Neuronal stem cell (in vitro differentiated cells): ENCODE measurements around the gene CCDC57.
A peak's percentile ranks its signal among the peaks of the same experiment; 100 is the strongest.

Experiments
- DNase-seq: peaks from one replicate; pipeline ENCODE4 v3.0.0-alpha.2; 2013; ENCODE audit warnings: low spot score
- H2AFZ ChIP-seq: one replicate; pipeline ENCODE4 v1.6.1; 2013; ENCODE audit warnings: mild to moderate bottlenecking, low read length, inconsistent platforms
- H2AK5ac ChIP-seq: 2 replicates; pipeline ENCODE4 v1.6.1; 2013; ENCODE audit warnings: low read depth, mild to moderate bottlenecking, inconsistent platforms, low read length, moderate library complexity, mixed read lengths
- H2BK120ac ChIP-seq: 2 replicates; pipeline ENCODE4 v1.6.1; 2013; ENCODE audit warnings: low read depth, mild to moderate bottlenecking, inconsistent platforms, low read length, moderate library complexity, mixed read lengths
- H2BK12ac ChIP-seq: one replicate; pipeline ENCODE4 v1.6.1; 2013; ENCODE audit warnings: low read length, inconsistent platforms
- H2BK15ac ChIP-seq: 2 replicates; pipeline ENCODE4 v1.6.1; 2013; ENCODE audit warnings: mild to moderate bottlenecking, low read length, inconsistent platforms, mixed read lengths
- H2BK5ac ChIP-seq: one replicate; pipeline ENCODE4 v1.6.1; 2013; ENCODE audit warnings: inconsistent platforms, mild to moderate bottlenecking, low read length, moderate library complexity
- H3K14ac ChIP-seq: one replicate; pipeline ENCODE4 v1.6.1; 2013; ENCODE audit warnings: low read length, inconsistent platforms
- H3K18ac ChIP-seq: 2 replicates; pipeline ENCODE4 v1.6.1; 2013; ENCODE audit warnings: low read length, inconsistent platforms
- H3K23ac ChIP-seq: 2 replicates; pipeline ENCODE4 v1.6.1; 2013; ENCODE audit warnings: low read depth, mild to moderate bottlenecking, mixed read lengths, low read length, inconsistent platforms; ENCODE audit not compliant: poor library complexity
- H3K27ac ChIP-seq: replicated peaks from 3 replicates; pipeline ENCODE4 v1.5.1; 2013; ENCODE audit warnings: low read length, inconsistent platforms
- H3K27me3 ChIP-seq, 3 experiments: 2 replicates each; pipeline ENCODE4 v1.6.1; 2013; ENCODE audit warnings: low read length in 3 of 3, mild to moderate bottlenecking in 2 of 3, inconsistent platforms in 1 of 3, low read depth in 1 of 3, mixed read lengths in 1 of 3, moderate library complexity in 1 of 3; ENCODE audit not compliant: control insufficient read depth in 3 of 3, insufficient read depth in 3 of 3
- H3K36me3 ChIP-seq, 2 donors: replicated peaks in 1 of 2; 2 replicates each; pipeline ENCODE4 v1.6.1; 2013; ENCODE audit warnings: low read length in 2 of 2; ENCODE audit not compliant: control insufficient read depth in 2 of 2, insufficient read depth in 2 of 2
- H3K4ac ChIP-seq: 2 replicates; pipeline ENCODE4 v1.6.1; 2013; ENCODE audit warnings: inconsistent platforms, mild to moderate bottlenecking, low read length, moderate library complexity
- H3K4me1 ChIP-seq, 2 donors: 1 replicate in 1 of 2; 2 replicates in 1 of 2; pipeline ENCODE4 v1.6.1; 2013; ENCODE audit warnings: low read length in 2 of 2, low read depth in 1 of 2; ENCODE audit not compliant: control insufficient read depth in 2 of 2, insufficient read depth in 1 of 2
- H3K4me2 ChIP-seq: one replicate; pipeline ENCODE4 v1.6.1; 2013; ENCODE audit warnings: mild to moderate bottlenecking, low read length, inconsistent platforms; ENCODE audit not compliant: insufficient read depth, poor library complexity, severe bottlenecking
- H3K4me3 ChIP-seq, 2 donors: 2 replicates each; pipeline ENCODE4 v1.5.1; 2013; ENCODE audit warnings: low read length in 2 of 2, mild to moderate bottlenecking in 2 of 2, inconsistent platforms in 1 of 2, moderate library complexity in 1 of 2
- H3K79me1 ChIP-seq: one replicate; pipeline ENCODE4 v1.6.1; 2013; ENCODE audit warnings: low read depth, mild to moderate bottlenecking, inconsistent platforms, low read length, moderate library complexity
- H3K9ac ChIP-seq: one replicate; pipeline ENCODE4 v1.6.1; 2013; ENCODE audit warnings: mild to moderate bottlenecking, low read depth, low read length, inconsistent platforms; ENCODE audit not compliant: poor library complexity
- H3K9me3 ChIP-seq, 2 donors: replicated peaks in 1 of 2; 2 replicates each; pipeline versions ENCODE3 to v1.6.1; 2013; ENCODE audit warnings: low read length in 2 of 2, mild to moderate bottlenecking in 2 of 2, inconsistent platforms in 1 of 2, low read depth in 1 of 2, mixed read lengths in 1 of 2, moderate library complexity in 1 of 2; ENCODE audit not compliant: control insufficient read depth in 2 of 2, insufficient read depth in 1 of 2
- H4K8ac ChIP-seq: one replicate; pipeline ENCODE4 v1.6.1; 2013; ENCODE audit warnings: low read depth, mild to moderate bottlenecking, inconsistent platforms, low read length, moderate library complexity
- H4K91ac ChIP-seq: one replicate; pipeline ENCODE4 v1.6.1; 2013; ENCODE audit warnings: low read length, low read depth, mild to moderate bottlenecking, inconsistent platforms; ENCODE audit not compliant: poor library complexity
- WGBS, 2 donors: extraction: QIAGEN DNeasy Blood & Tissue Kit; methylation state at CpG; one replicate each; pipeline ENCODE4 v1.1.7; 2013; ENCODE audit warnings: missing lambda C conversion rate in 2 of 2, mixed read lengths in 1 of 2; ENCODE audit not compliant: insufficient read length in 2 of 2, insufficient replicate concordance in 1 of 2; ENCODE audit errors: extremely low coverage in 2 of 2; 5-methylcytosine and 5-hydroxymethylcytosine counted together

The CCDC57 gene

DNA sequence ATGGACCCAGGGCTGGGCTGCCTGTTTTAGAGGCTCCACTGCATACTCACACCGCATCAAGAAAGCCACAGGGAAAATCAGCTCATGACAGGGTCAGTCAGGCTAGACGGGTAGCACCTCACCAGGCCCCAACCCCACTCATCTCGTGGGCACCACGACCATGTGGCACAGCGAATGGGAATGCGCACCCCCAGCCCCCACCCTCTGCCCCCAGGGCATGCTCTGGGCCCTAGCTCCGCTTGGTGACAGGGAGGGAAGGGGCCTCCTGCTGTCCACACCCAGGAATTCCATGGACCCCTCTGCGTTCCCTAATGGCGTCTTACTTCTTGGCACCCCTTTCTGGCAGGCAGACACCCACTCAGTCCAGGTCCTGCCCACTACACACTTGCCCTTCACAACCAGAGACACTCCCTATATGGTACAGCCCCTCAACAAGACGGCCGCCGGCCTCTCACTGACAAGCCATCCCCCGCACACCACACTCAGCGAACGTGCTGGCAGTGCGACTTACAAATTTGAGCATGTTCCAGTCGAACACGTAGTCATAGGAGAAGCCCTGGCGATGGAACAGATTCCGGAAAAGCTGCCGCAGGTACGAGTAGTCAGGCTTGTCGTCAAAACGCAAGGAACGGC is 38.3 kb upstream of the CCDC57 start:
- peaks cover 26% of the 10 kb centered on the region for H3K79me1 ChIP-seq
- H3K14ac ChIP-seq: no peak overlapping the region
- H3K4me3 ChIP-seq: no peak overlapping the region
- no peak overlapping the region for H2BK12ac ChIP-seq
- H4K91ac ChIP-seq: no peak overlapping the region
- peak overlapping the region; percentile 27 for H3K18ac ChIP-seq
- no peak overlapping the region for H2BK120ac ChIP-seq
- H3K23ac ChIP-seq: peak overlapping the region; percentile 60
- H2AFZ ChIP-seq: no peak overlapping the region
- H3K4me1 ChIP-seq: no peaks in the 10 kb centered on the region
- H3K27me3 ChIP-seq: no peaks in the 10 kb centered on the region
- H3K4ac ChIP-seq: no peak overlapping the region
- no peak overlapping the region for H2BK5ac ChIP-seq
- no peak overlapping the region for H2AK5ac ChIP-seq
- no peak overlapping the region for H2BK15ac ChIP-seq
- peaks cover 81 to 87% of the 10 kb centered on the region in 2 donors for H3K36me3 ChIP-seq
- no peak overlapping the region for H4K8ac ChIP-seq
- WGBS, 2 donors: no CpG with 5 or more reads among the region's 25 CpGs
- H3K9me3 ChIP-seq: peaks cover 2 to 5% of the 10 kb centered on the region in 2 donors
- peak overlapping the region; percentile 37 for H3K9ac ChIP-seq
- H3K4me2 ChIP-seq: no peak overlapping the region
- H3K27ac ChIP-seq: no peak overlapping the region
- no peak for DNase-seq

DNA sequence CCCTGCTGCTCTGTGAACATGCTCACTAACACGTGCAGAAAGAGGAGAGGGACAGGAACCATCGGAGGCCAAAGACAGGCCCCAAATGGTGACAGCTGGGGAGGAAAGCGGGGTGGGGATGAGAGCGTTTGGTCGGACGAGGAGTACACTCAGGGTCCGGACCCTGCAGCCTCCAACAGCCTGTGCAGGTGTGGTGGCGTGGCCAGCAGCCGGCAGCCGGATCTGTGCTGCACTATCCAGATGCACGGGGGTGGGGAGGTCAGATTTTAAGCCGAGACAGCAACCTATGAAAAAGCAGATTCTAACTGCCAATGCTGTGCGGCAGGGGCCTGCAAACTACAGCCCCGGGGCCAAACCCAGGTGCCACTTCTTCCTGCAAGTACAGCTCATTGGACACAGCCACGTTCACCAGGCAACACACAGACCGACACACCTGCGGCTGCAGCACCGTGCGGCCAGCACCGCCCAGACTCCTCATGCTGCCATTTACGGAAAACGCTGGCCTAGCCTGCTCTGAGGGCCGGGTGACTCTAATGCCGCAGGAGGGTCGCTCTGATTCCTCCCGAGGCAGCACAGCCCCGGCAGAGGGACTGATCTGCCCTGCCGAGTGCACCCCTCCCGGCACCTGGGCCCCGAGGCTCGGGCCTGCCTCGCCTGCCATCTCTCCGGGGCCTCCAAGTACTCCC is 37.4 kb upstream of the CCDC57 start:
- Histone ChIP-seq H3K4me1 (no peaks in the 10 kb centered on the region), H2BK120ac (no peak overlapping the region), H2BK15ac (no peak overlapping the region), H2BK5ac (no peak overlapping the region), H3K4ac (no peak overlapping the region), H3K9ac (no peak overlapping the region), H3K4me3 (no peak overlapping the region), H2AFZ (no peak overlapping the region), H3K18ac (no peak overlapping the region), H3K27me3 (no peaks in the 10 kb centered on the region), H2AK5ac (no peak overlapping the region), H3K27ac (no peak overlapping the region), H4K8ac (no peak overlapping the region), H3K23ac (peak overlapping the region; percentile 18), H3K14ac (no peak overlapping the region), H3K36me3 (peaks cover 83 to 87% of the 10 kb centered on the region in 2 donors), H3K9me3 (peaks cover 0 to 2% of the 10 kb centered on the region in 2 donors), H3K79me1 (peaks cover 29% of the 10 kb centered on the region), H2BK12ac (no peak overlapping the region), H3K4me2 (no peak overlapping the region), H4K91ac (no peak overlapping the region)
- no CpG with 5 or more reads among the region's 33 CpGs for WGBS, 2 donors
- no peak for DNase-seq

DNA sequence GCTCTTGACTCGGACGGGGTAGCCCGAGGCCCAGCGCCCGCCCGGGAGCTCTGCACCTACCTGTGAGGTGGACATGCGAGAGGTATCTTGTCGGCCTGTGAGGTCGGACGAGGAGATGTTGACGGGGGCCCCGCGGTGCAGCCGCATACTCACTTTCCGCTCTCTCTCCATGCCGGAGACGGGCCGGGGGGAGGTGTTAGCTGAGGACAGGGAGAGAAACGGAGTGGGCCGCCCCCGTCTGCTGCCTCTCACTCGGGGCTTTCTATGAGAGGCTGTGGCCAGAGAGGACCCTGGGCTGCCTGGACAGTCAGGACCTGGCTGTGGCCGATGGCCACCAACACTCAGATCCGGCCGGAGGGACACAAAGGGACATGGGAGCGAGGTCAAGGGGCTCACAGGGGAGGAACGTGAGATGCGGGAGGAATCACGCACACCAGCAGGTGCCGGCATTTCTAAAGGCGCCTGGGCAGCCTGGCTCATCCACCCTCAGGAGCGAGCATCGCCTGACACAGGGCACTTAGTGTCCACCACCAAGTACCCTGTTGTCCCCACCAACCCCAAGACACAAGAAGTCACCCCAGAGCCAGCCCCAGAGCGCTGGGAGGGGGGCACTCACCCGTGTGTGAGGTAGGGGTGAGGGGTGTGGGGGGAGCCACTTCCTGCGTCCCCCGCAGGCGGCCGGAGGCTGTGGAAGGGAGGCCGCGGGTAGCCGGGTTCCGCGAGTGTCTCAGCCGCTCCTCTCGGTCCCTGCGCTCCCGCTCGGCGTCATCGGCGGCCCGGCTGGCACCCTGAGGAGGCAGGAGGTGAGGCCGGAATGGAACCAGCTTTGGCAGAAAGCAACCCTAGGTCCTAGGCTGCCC is 36.4 kb upstream of the CCDC57 start:
- Histone ChIP-seq H3K27me3 (no peaks in the 10 kb centered on the region), H3K27ac (no peak overlapping the region), H3K9ac (no peak overlapping the region), H2BK15ac (no peak overlapping the region), H2AK5ac (no peak overlapping the region), H4K8ac (no peak overlapping the region), H3K4me3 (no peak overlapping the region), H2AFZ (no peak overlapping the region), H3K4ac (no peak overlapping the region), H2BK120ac (no peak overlapping the region), H3K18ac (no peak overlapping the region), H3K4me2 (no peak overlapping the region), H2BK5ac (no peak overlapping the region), H3K23ac (no peak overlapping the region), H3K36me3 (peaks cover 92 to 96% of the 10 kb centered on the region in 2 donors), H3K9me3 (peaks cover 0 to 2% of the 10 kb centered on the region in 2 donors), H4K91ac (no peak overlapping the region), H3K14ac (no peak overlapping the region), H3K4me1 (no peaks in the 10 kb centered on the region), H2BK12ac (no peak overlapping the region), H3K79me1 (peaks cover 30% of the 10 kb centered on the region)
- no peak for DNase-seq
- no CpG with 5 or more reads among the region's 54 CpGs for WGBS, 2 donors
